Esophagus (tissue), 2 donors: Measurements from ENCODE around the gene ADAMTS20. TPM values are rescaled to one million over a fixed set of nuclear protein-coding genes. Genes with fewer than 3 reads are reported as not detected.
"Not testable (repeated sequence)": the region's sequence is repeated elsewhere in the genome, so short reads cannot be mapped to it uniquely, and the experiment has no call there.

ENCODE experiments used
- H3K27ac ChIP-seq, 2 donors: one replicate each; pipeline ENCODE4 v1.5.1; 2013; ENCODE audit warnings: low read depth in 2 of 2, mild to moderate bottlenecking in 2 of 2, inconsistent platforms in 1 of 2, low read length in 1 of 2, moderate library complexity in 1 of 2
- H3K27me3 ChIP-seq, 2 donors: one replicate each; pipeline ENCODE4 v1.6.1; 2013; ENCODE audit warnings: low read length in 2 of 2, control low read depth in 1 of 2, mild to moderate bottlenecking in 1 of 2; ENCODE audit not compliant: insufficient read depth in 2 of 2, control insufficient read depth in 1 of 2
- H3K36me3 ChIP-seq, 2 donors: one replicate each; pipeline ENCODE4 v1.6.1; 2013; ENCODE audit warnings: low read length in 1 of 2; ENCODE audit not compliant: control insufficient read depth in 2 of 2, insufficient read depth in 2 of 2
- H3K4me1 ChIP-seq, 2 donors: one replicate each; pipeline ENCODE4 v1.6.1; 2013; ENCODE audit warnings: low read length in 1 of 2; ENCODE audit not compliant: control insufficient read depth in 2 of 2, insufficient read depth in 2 of 2
- H3K4me3 ChIP-seq, 2 donors: one replicate each; pipeline ENCODE4 v1.5.1; 2013; ENCODE audit warnings: low read length in 2 of 2, mild to moderate bottlenecking in 2 of 2, low read depth in 1 of 2, moderate library complexity in 1 of 2
- H3K9me3 ChIP-seq, 2 donors: one replicate each; pipeline ENCODE4 v1.6.1; 2013; ENCODE audit warnings: mild to moderate bottlenecking in 2 of 2, low read depth in 1 of 2, low read length in 1 of 2, moderate library complexity in 1 of 2; ENCODE audit not compliant: control insufficient read depth in 2 of 2, insufficient read depth in 1 of 2
- WGBS, 2 donors: extraction: QIAGEN DNeasy Blood & Tissue Kit; methylation state at CpG; one replicate each; pipeline ENCODE4 v1.1.7; 2013; 5-methylcytosine and 5-hydroxymethylcytosine counted together
- polyA plus RNA-seq, 2 donors: library from polyadenylated mRNA; stranded (reverse); fragments of 200-250 nt; gene quantifications; one replicate each; pipeline ENCODE4 v1.2.3, GENCODE V29; 2013
- donor health status: healthy with polysubstance abuse.
- donor health status: Bipolar disorder and iron deficiency.

ADAMTS20 gene
- polyA plus RNA-seq, 2 donors: not detected

- WGBS, 2 donors: 63 to 69% methylated on average over 2 of the region's 2 CpGs
- no peak overlapping the region for H3K4me3 ChIP-seq
- H3K27ac ChIP-seq: no peak overlapping the region
- H3K4me1 ChIP-seq: no peaks in the 10 kb centered on the region
- H3K27me3 ChIP-seq: no peaks in the 10 kb centered on the region
- no peaks in the 10 kb centered on the region for H3K36me3 ChIP-seq
- peaks cover 2 to 3% of the 10 kb centered on the region in 2 donors for H3K9me3 ChIP-seq
These were observed 159.9 kb downstream of the ADAMTS20 start for GRCh38 chr12:43392116-43392515.

DNA sequence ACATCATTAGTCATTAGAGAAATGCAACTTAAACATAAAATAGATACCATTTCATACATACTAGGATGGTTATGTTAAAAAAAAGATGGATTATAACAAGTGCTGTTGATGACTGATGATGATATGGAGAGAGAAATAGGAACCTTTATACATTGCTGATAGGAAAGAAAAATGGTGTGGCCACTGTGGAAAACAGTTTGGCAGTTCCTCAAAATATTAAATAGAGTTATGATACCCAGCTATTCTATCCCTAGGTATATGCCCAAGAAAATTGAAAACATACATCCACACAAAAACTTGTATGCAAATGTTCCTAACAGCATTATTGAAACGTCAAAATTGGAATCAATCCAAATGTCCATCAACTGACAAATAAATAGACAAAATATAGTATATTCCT, 170.1 kb downstream of the ADAMTS20 start:
- H3K4me1 ChIP-seq: no peaks in the 10 kb centered on the region
- no peak overlapping the region for H3K4me3 ChIP-seq
- no peak overlapping the region for H3K27ac ChIP-seq
- H3K36me3 ChIP-seq: no peaks in the 10 kb centered on the region
- no peaks in the 10 kb centered on the region for H3K27me3 ChIP-seq
- no peaks in the 10 kb centered on the region for H3K9me3 ChIP-seq
- WGBS, 2 donors: 52 to 60% methylated on average over 1 of the region's 1 CpG

GRCh38 chr12:43378448-43378847, 173.6 kb downstream of the ADAMTS20 start:
- H3K27me3 ChIP-seq: no peaks in the 10 kb centered on the region
- H3K27ac ChIP-seq: no peak overlapping the region
- no peak overlapping the region for H3K4me3 ChIP-seq
- no peaks in the 10 kb centered on the region for H3K9me3 ChIP-seq
- H3K36me3 ChIP-seq: no peaks in the 10 kb centered on the region
- H3K4me1 ChIP-seq: no peaks in the 10 kb centered on the region

DNA sequence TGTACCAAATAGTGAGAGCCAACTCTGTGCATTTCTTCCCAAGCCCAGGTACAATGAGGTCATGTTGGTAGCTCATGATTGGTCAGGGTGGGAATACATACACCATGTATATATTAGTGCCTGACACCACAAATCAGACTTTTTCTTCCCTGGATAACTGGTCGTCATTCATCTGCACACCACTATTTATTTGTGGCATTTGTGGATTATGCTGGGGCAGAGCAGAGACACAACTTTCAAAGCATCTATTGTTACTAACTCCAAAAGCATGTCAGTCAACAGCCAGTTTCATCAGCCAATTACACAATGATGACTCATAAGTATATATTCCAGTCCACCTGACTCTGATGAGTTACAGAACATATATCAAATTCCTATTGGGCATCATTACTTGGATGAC, 181.7 kb downstream of the ADAMTS20 start:
- no peaks in the 10 kb centered on the region for H3K4me1 ChIP-seq
- H3K9me3 ChIP-seq: no peaks in the 10 kb centered on the region
- H3K27me3 ChIP-seq: no peaks in the 10 kb centered on the region
- WGBS, 2 donors: 49 to 67% methylated on average over 1 of the region's 1 CpG
- H3K4me3 ChIP-seq: no peak overlapping the region
- no peak overlapping the region for H3K27ac ChIP-seq
- H3K36me3 ChIP-seq: no peaks in the 10 kb centered on the region

DNA sequence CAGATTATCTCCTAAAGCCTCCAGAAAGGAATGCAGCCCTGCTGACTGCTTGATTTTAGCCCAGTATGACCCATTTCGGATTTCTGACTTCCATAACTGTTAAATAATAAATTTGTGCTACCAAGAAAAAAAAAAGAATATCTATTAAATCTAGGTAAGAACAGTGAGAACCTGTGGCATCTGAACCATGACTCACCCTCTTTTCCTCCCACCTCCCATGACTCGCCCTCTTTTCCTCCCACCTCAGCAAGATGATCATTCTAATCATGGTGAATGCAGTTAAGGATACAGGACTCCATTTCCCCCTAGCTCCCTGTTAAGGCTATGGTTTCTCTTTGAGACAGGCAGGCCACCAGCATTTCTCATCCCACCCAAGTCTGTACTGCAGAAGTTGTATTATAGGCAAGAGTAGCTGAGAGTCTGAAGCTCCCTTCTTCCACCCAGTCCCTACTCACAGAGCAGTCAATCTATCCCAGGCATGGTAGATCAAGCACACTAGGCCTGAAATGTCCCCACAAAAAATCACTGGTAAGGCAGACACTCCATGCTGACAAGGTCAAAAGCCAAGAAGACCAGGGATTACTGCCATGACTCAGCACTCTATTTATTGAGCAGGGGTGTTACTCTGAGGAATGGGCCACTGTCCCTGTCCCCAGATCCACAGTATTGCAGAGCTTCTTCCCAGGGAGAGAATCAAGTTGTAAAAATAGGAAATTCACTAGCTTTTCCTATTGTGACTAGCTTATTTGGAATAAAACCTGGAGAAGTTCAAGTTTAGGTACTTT, 188.9 kb downstream of the ADAMTS20 start:
- 66 to 67% methylated on average over 2 of the region's 2 CpGs for WGBS, 2 donors
- Histone ChIP-seq H3K9me3 (no peaks in the 10 kb centered on the region), H3K27me3 (no peaks in the 10 kb centered on the region), H3K36me3 (no peaks in the 10 kb centered on the region), H3K4me3 (no peak overlapping the region), H3K27ac (no peak overlapping the region), H3K4me1 (no peaks in the 10 kb centered on the region)

- no peaks in the 10 kb centered on the region for H3K27me3 ChIP-seq
- no peaks in the 10 kb centered on the region for H3K36me3 ChIP-seq
- 72% methylated on average over 6 of the region's 6 CpGs for WGBS, 2 donors
- H3K9me3 ChIP-seq: no peaks in the 10 kb centered on the region
- no peaks in the 10 kb centered on the region for H3K4me1 ChIP-seq
- H3K27ac ChIP-seq: no peak overlapping the region
- H3K4me3 ChIP-seq: no peak overlapping the region
These were observed 190.8 kb downstream of the ADAMTS20 start for GRCh38 chr12:43361031-43361710.

DNA sequence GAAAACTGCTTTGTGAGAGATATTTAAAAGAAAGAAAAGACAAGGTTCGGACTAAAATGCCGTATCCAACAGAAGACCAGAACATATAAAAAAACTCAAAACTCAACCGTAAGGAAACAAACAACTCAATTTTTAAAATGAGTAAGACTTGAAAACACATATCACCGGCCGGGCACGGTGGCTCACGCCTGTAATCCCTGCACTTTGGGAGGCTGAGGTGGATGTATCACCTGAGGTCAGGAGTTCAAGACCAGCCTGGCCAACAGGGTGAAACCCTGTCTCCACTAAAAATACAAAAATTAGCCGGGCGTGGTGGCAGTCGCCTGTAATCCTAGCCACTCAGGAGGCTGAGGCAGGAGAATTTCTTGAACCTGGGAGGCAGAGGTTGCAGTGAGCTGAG, 192.0 kb downstream of the ADAMTS20 start:
- not testable (repeated sequence) for H3K4me1 ChIP-seq, H3K4me3 ChIP-seq, H3K36me3 ChIP-seq, H3K9me3 ChIP-seq, H3K27ac ChIP-seq, H3K27me3 ChIP-seq
- 93% methylated on average over 10 of the region's 10 CpGs for WGBS, 2 donors

GRCh38 chr12:43357141-43357540, 194.9 kb downstream of the ADAMTS20 start:
- H3K27me3 ChIP-seq: no peaks in the 10 kb centered on the region
- H3K9me3 ChIP-seq: no peaks in the 10 kb centered on the region
- H3K4me1 ChIP-seq: no peaks in the 10 kb centered on the region
- WGBS, 2 donors: 85 to 93% methylated on average over 1 of the region's 1 CpG
- no peak overlapping the region for H3K4me3 ChIP-seq
- no peak overlapping the region for H3K27ac ChIP-seq
- H3K36me3 ChIP-seq: no peaks in the 10 kb centered on the region

DNA sequence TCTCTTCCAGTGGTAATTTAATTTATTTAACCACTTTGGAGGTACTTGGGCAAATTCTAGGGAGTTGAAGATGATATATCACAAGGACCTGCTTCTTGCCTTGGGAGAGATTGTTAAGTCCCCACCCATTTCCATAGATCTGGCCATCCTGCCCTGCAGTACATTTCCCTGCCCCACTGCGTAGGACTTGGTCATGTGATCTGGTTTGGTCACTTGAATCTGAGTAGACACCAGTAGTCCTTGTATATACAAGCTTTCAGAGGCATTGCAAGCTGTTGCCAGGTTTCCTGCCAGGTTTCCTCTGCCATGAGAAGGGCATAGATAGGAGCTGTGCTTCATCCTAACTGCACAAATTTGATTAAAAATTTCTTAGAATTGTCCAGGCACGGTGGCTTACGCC, 200.0 kb downstream of the ADAMTS20 start:
- no peaks in the 10 kb centered on the region for H3K36me3 ChIP-seq
- 76 to 81% methylated on average over 3 of the region's 3 CpGs for WGBS, 2 donors
- no peak overlapping the region for H3K4me3 ChIP-seq
- H3K4me1 ChIP-seq: no peaks in the 10 kb centered on the region
- H3K27ac ChIP-seq: no peak overlapping the region
- no peaks in the 10 kb centered on the region for H3K9me3 ChIP-seq
- H3K27me3 ChIP-seq: no peaks in the 10 kb centered on the region

DNA sequence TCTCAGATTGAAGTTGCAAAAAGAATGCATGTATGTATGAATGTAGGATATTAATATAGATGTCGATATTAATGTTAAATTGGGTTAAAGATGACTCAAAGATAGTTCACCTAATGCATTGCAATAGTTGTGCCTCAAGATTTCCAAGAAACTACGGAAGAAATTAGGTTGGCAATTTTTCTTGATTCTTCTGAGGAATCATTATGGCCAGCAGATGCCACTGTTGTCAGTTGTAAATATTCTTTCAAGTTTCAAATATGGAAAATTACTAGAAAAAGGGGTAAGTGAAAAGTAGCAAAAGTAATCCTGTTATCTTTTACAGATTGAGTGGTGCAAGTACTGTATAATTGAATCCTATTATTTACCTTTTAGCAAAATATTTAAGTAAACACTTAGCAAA, 202.1 kb downstream of the ADAMTS20 start:
- no peaks in the 10 kb centered on the region for H3K9me3 ChIP-seq
- 56 to 65% methylated on average over 2 of the region's 2 CpGs for WGBS, 2 donors
- H3K4me1 ChIP-seq: no peaks in the 10 kb centered on the region
- no peak overlapping the region for H3K27ac ChIP-seq
- H3K36me3 ChIP-seq: no peaks in the 10 kb centered on the region
- no peaks in the 10 kb centered on the region for H3K27me3 ChIP-seq
- no peak overlapping the region for H3K4me3 ChIP-seq
